ENCODE results near the gene DIP2B.

Gene DIP2B

GRCh38 chr12:50659260-50659659 lies 154.5 kb downstream of the DIP2B start:
- no peak for TF ChIP-seq FOXA1 (IDR thresholded peaks at IDR 0.05)
- TF ChIP-seq PKNOX1 (IDR thresholded peaks at IDR 0.05): no peak
- no peak for TF ChIP-seq SP1 (IDR thresholded peaks at IDR 0.05)
- TF ChIP-seq TARDBP (IDR thresholded peaks at IDR 0.05): no peak
- no peak for TF ChIP-seq ELF4 (IDR thresholded peaks at IDR 0.05)
- TF ChIP-seq CTBP1 (IDR thresholded peaks at IDR 0.05; ENCODE audit: borderline replicate concordance): no peak
- ChIA-PET CTCF (no interaction called here), POLR2A (no interaction called here)
- DNase-seq (ENCODE audit: extremely low spot score): no peak

- DNase-seq (ENCODE audit: extremely low spot score): no peak
- ChIA-PET CTCF (no interaction called here), POLR2A (no interaction called here)
- no peak for TF ChIP-seq FOXM1 (IDR thresholded peaks at IDR 0.05; ENCODE audit: borderline replicate concordance)
Measured at GRCh38 chr12:50659690-50660424, 155.1 kb downstream of the DIP2B start.

- ChIA-PET CTCF (no interaction called here), POLR2A (no interaction called here)
- DNase-seq (ENCODE audit: extremely low spot score): no peak
- TF ChIP-seq SP1 (IDR thresholded peaks at IDR 0.05) (no peak), CTBP1 (IDR thresholded peaks at IDR 0.05; ENCODE audit: borderline replicate concordance) (no peak), SUZ12 (IDR thresholded peaks at IDR 0.05) (no peak), NFRKB (IDR thresholded peaks at IDR 0.05) (no peak), TARDBP (IDR thresholded peaks at IDR 0.05) (no peak), FOXK2 (IDR thresholded peaks at IDR 0.05) (no peak)
Measured at GRCh38 chr12:50660425-50660822, 155.6 kb downstream of the DIP2B start.

- DNase-seq (ENCODE audit: extremely low spot score): no peak
- TF ChIP-seq FOXA1 (IDR thresholded peaks at IDR 0.05): no peak
- no peak for TF ChIP-seq LEF1 (IDR thresholded peaks at IDR 0.05; ENCODE audit: borderline replicate concordance)
- ChIA-PET POLR2A (interaction anchor here (1.1 kb wide), 1 partner anchor 9 kb away, joined by 3 read pairs; no protein-coding TSS in a partner anchor), CTCF (no interaction called here)
Measured at GRCh38 chr12:50661300-50662115, 156.7 kb downstream of the DIP2B start.

GRCh38 chr12:50662116-50662510 lies 157.3 kb downstream of the DIP2B start:
- ChIA-PET CTCF (no interaction called here), POLR2A (interaction anchor here (1.1 kb wide), 1 partner anchor 9 kb away, joined by 3 read pairs; no protein-coding TSS in a partner anchor)
- TF ChIP-seq FOXM1 (IDR thresholded peaks at IDR 0.05; ENCODE audit: borderline replicate concordance) (no peak), HDGF (IDR thresholded peaks at IDR 0.05; ENCODE audit: borderline replicate concordance) (no peak), BHLHE40 (IDR thresholded peaks at IDR 0.05; ENCODE audit: borderline replicate concordance) (no peak), L3MBTL2 (conservative IDR thresholded peaks at IDR 0.05) (no peak), ZNF384 (IDR thresholded peaks at IDR 0.05) (no peak), FOXK2 (IDR thresholded peaks at IDR 0.05) (no peak), ELF4 (IDR thresholded peaks at IDR 0.05) (no peak), NFRKB (IDR thresholded peaks at IDR 0.05) (no peak), ARNT (IDR thresholded peaks at IDR 0.05) (no peak), PKNOX1 (IDR thresholded peaks at IDR 0.05) (no peak), LEF1 (IDR thresholded peaks at IDR 0.05; ENCODE audit: borderline replicate concordance) (no peak), SUZ12 (IDR thresholded peaks at IDR 0.05) (no peak), FOXA1 (IDR thresholded peaks at IDR 0.05) (no peak), CTBP1 (IDR thresholded peaks at IDR 0.05; ENCODE audit: borderline replicate concordance) (no peak), TARDBP (IDR thresholded peaks at IDR 0.05) (no peak)
- no peak for DNase-seq (ENCODE audit: extremely low spot score)

GRCh38 chr12:50665170-50665569 lies 160.4 kb downstream of the DIP2B start:
- no peak for TF ChIP-seq FOXM1 (IDR thresholded peaks at IDR 0.05; ENCODE audit: borderline replicate concordance)
- no peak for TF ChIP-seq HDGF (IDR thresholded peaks at IDR 0.05; ENCODE audit: borderline replicate concordance)
- no peak for TF ChIP-seq ZNF384 (IDR thresholded peaks at IDR 0.05)
- TF ChIP-seq TARDBP (IDR thresholded peaks at IDR 0.05): no peak
- no peak for TF ChIP-seq LEF1 (IDR thresholded peaks at IDR 0.05; ENCODE audit: borderline replicate concordance)
- no peak for TF ChIP-seq FOXK2 (IDR thresholded peaks at IDR 0.05)
- no peak for TF ChIP-seq SUZ12 (IDR thresholded peaks at IDR 0.05)
- TF ChIP-seq FOXA1 (IDR thresholded peaks at IDR 0.05): no peak
- TF ChIP-seq CTBP1 (IDR thresholded peaks at IDR 0.05; ENCODE audit: borderline replicate concordance): no peak
- no peak for TF ChIP-seq ELF4 (IDR thresholded peaks at IDR 0.05)
- TF ChIP-seq SP1 (IDR thresholded peaks at IDR 0.05): no peak
- TF ChIP-seq ARNT (IDR thresholded peaks at IDR 0.05): no peak
- no peak for TF ChIP-seq PKNOX1 (IDR thresholded peaks at IDR 0.05)
- TF ChIP-seq NFRKB (IDR thresholded peaks at IDR 0.05): no peak
- no peak for TF ChIP-seq BHLHE40 (IDR thresholded peaks at IDR 0.05; ENCODE audit: borderline replicate concordance)
- no peak for TF ChIP-seq L3MBTL2 (conservative IDR thresholded peaks at IDR 0.05)
- DNase-seq (ENCODE audit: extremely low spot score): no peak
- ChIA-PET CTCF (interaction anchor here (0.7 kb wide), 1 partner anchor 76 kb away, joined by 3 read pairs; no protein-coding TSS in a partner anchor), POLR2A (interaction anchor here (1.1 kb wide), 1 partner anchor 99 kb away, joined by 3 read pairs; the partner anchor contains the start of gene ATF1)

All from HEK293T (cell line).